Measurements from ENCODE around the gene ME2.
"Not testable (repeated sequence)": the region's sequence is repeated elsewhere in the genome, so short reads cannot be mapped to it uniquely, and the experiment has no call there.

ME2 gene

DNA sequence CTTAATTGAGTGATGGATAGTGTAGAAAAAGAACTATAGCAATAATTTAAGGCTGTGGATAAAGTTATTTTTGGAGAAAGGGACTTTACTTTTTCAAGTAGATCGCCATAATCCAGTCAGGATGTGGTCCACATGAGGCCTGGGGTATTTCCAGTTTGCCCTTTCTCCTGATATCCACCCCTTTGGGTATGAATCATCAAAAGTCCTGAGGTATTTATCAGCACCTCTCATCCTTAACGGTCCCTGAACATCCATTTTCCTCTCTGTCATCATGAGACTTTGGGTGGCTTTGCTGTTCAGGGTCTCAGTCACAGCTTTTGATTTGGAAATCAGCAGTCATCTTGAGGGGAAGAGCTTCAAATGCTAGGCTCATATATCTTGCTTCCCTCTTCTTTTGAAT lies 49.6 kb downstream of the ME2 start:
- no peak for DNase-seq

DNA sequence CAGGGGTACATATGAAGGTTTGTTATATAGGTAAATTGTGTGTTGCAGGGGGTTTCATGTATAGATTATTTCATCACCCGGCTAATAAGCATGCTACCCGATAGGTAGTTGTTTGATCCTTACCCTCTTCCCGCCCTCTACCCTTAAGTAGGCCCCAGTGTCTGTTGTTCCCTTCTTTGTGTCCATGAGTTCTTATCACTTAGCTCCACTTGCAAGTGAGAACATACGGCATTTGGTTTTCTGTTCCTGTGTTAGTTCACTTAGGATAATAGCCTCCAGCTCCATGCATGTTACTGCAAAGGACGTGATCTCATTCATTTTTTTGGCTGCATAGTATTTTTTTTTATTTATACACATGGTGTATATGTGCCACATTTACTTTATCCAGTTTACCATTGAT lies 54.8 kb downstream of the ME2 start:
- DNase-seq = no peak

DNA sequence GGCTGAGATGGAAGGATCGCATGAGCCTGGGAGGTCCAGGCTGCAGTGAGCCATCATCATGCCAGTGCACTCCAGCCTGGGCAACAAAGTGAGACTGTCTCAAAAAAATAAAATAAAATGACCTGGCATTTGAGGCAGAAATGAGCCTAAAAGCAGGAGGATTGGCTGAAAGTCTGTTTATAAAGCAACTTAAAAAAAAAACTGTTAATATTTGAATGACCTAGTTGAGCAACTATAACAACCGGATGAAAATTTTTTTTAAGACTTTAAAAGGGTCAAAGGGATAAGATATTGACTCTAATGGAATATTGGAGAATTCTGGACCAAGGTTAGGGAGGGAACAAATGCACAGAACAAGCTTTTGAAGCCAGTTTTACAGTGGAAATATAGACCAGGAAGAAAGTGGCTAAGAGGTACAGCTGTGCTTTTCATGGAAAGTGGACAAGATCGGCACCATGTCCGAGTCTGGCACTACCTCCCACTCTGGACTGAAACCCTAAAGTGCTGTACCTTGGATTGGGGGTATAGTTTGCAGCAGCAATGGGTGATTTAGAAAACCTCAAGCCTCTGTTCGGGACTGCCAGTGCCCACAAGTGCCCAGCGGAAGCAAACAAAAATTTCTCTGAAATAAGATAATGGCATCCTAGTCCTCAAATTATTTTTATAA lies 55.8 kb downstream of the ME2 start:
- DNase-seq = no peak

DNA sequence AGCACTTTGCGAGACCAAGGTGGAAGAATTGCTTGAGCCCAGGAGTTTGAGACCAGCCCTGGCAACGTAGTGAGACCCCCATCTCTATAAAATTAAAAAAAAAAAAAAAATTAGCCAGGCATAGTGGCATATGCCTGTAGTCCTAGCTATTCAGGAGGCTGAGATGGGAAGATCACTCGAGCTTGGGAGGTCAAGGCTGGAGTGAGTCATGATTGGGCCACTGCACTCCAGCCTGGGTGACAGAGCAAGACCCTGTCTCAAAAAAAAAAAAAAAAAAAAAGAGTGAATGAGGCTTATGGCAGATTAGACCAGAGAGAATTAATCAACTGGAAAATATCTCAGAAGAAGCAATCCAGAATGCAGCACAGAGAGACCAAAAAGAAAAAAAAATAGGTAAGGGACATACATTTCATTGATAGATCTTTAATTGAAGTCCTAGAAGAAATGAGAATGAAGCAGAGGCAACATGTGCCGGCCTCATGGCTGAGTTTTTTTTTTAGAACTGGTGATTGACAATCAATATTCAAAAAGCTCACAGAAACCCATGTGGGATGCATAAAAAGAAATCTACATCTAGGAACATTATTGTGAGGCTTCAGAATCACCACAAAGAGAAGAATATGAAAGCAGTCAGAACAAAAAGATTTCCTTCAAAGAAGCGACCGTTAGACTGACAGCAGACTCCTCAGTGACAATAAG lies 56.7 kb downstream of the ME2 start:
- DNase-seq = no peak

DNA sequence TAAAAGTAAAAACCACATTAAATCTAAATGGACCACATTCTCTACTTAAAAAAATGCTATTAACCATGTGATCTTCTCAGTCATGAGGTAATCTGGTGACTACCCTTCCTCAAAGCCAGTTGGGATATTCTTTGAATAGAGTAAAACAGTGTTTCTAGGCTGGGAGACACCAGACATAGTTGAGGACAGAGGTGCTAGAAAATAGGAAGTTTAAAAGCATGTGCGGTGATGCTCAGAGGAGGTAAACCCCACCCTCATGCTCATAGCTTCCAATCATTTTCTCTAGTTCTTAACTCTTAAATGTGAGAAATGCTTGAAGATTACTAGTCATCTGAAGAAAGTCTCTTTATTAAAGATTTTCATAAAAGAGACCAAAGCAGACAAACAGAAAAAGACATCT lies 58.3 kb downstream of the ME2 start:
- DNase-seq = no peak

DNA sequence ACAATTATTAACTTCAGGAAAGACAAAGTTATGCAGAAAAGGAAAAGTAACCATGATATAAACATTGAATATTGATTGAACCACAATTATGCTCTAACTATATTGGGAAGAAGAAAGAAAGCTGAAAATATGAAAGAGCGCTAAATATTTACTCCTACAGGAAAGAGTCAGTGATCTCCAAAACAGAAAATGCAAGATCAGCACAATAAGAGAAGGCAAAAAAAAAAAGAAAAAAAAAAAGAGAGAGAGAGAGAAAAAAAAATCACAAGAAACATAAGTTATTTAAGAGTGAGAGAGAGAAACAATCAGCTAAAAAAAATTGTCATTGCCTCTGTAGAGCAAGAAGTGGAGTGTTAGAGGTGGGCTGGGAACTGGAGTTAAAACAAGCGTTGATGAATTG lies 60.0 kb downstream of the ME2 start:
- no peak for DNase-seq

DNA sequence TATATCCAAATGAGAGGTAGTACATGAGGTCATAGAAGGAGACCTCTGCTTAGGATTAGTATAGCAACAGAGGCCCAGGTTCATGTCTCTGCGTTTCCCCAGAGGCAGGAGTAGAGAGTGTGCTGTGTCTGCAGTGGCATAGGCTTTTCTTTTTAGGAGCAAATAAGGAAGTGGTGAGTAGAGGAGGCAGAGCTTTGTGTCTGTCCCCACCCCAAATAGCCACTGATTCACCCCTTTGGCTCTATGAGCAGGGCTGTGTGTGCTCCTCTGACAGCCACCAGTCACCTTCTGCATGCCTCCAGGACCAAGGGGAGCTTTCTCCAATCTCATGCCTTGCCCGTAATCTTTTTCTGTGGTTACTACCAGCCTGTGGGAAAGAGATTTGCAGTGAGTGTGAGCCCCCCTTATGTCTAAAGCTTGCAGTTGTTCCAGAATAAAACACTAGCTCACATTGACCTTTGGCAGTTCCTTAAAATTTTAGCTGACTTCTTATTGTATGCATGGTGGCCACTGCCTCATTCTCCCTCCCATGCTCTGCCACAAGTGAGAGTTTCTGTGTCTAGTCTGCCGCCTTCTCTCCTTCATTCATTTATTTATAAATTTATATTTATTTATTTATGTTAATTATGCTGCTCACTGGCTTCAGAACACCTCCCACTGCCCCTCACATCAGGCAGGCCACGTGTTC lies 65.5 kb downstream of the ME2 start:
- no peak for DNase-seq

DNA sequence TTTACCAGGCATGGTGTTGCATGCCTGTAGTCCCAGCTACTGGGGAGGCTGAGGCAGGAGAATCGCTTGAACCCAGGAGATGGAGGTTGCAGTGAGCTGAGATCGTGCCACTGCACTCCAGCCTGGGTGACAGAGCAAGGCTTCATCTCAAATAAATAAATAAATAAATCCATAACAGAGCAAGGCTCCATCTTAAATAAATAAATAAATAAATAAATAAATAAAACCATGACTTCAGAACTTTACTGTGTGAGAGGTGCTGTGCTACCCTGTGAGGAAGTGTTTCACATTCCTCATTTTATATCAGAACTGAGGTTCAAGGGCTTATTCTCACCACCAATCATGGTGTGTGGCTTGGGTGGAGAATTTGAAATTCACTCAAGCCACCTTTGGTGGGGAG lies 67.0 kb downstream of the ME2 start:
- DNase-seq = not testable (repeated sequence)

DNA sequence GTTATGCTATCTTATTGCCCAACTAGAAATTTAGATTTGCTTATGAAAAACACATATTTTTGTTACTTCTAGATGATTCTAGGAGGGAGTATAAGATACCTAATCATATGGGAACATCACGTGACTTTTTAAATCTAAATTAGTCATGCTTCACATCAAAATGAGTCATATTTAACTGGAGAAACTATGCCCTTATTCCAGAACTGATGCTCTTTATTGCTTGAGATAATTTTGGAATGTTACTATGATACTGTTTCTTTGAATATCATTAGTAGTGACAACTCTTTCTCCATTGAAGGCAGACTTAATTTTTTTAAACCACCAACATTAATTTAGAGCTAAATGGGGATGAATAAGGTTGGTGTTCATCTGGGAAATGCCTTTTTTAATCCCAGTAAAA lies 69.0 kb downstream of the ME2 start:
- no peak for DNase-seq

DNA sequence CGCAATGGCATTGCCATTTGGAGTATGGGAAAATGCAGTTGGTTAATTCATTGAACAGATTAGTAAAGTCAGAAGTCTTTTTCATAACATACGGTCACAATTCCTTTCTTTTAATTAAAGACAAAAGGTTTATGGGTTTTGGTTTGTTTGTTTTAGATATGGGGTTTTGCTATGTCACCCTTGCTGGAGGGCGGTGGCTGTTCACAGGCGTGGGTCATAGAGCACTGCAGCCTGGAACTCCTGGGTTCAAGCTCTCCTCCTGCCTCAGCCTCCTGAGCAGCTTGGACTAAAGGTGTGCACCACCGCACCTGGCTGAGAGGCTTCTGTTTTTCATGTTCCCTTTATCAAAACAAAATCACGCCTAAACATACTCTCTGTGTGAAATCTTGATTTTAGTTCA lies 70.3 kb downstream of the ME2 start:
- no peak for DNase-seq

DNA sequence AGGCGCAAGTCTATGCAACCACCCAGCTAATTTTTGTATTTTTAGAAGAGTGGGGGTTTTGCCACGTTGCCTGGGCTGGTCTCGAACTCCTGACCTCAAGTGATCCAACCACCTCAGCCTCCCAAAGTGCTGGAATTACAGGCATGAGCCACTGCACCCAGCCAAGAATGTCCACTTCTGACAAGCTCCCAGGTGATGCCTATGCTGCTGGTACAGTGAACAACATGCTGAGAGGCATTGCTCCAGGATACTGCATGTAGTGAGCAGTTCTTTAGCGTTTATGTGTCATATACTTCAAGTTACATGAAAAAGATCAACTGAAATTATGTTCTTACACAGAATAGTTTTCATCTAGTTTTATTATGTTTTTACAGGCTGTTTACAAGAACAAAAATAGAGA lies 71.7 kb downstream of the ME2 start:
- DNase-seq = no peak

DNA sequence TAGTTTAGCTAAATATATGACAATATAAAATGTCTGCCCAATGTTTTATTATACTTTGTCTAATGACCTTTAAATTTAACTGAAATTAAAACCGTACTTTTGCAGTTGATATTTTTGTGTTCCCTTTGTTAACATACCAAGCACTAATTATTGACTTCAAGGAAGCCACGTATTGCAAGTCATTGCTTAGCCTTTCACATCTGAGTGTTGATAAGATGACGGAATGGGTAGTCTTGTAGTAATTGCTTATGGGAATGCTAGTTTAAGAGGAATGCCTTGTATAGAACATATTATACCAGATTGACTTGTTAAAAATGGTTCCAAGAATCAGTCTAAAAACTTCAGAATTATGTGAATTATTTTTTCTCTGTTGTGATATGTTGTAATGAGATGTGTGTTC lies 74.9 kb downstream of the ME2 start:
- no peak for DNase-seq

DNA sequence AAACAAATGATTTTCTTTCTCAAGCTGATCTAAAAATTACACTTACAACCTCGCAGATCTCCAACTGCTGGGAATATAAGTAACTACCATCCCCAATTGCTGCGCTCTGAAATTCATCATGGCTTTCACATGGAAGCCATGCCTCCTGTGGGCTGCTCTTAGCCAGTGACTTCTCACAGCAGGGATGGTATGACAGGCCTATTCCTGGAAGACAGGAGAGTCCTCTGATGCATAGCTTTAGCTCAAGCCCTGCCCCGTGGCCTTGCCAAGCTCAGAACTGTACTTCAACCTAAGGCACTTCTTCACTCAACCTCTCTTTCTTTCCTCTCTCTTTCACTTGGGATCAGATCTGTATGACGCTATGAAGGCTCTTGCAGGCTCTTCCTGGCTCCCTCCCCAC lies 76.3 kb downstream of the ME2 start:
- no peak for DNase-seq

DNA sequence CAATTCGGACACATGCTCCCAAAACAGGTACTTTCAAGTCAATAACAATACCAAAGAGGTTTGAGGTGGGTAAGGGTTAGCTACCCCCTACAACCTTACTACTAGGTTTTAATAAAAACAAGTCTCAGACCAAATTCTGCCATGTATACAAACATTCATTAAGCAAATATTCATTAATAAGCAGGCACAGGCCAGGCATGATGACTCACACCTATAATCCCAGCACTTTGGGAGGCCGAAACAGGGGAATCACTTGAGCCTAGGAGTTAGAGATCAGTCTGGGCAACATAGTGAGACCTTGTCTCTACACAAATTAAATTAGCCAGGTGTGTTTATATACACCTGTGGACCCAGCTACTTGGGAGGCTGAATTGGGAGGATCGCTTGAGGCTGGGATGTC lies 77.2 kb downstream of the ME2 start:
- no peak for DNase-seq

DNA sequence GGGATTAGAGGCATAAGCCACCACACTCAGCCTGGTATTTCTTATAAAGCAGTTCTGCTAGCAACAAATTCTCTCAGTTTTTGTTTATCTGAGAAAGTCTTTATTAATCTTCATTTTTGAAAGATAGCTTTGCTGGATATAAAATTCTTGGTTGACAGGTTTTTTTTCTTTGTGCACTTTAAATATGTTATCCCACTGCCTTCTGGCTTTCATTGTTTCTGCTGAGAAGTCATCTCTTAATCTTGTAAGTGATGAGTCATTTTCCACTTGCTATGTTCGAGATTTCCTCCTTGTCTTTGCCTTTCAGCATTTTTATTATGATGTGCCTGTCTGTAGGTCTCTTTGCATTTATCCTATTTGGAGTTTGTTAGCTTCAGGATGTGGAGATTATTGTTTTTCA lies 83.1 kb downstream of the ME2 start:
- DNase-seq = no peak

DNA sequence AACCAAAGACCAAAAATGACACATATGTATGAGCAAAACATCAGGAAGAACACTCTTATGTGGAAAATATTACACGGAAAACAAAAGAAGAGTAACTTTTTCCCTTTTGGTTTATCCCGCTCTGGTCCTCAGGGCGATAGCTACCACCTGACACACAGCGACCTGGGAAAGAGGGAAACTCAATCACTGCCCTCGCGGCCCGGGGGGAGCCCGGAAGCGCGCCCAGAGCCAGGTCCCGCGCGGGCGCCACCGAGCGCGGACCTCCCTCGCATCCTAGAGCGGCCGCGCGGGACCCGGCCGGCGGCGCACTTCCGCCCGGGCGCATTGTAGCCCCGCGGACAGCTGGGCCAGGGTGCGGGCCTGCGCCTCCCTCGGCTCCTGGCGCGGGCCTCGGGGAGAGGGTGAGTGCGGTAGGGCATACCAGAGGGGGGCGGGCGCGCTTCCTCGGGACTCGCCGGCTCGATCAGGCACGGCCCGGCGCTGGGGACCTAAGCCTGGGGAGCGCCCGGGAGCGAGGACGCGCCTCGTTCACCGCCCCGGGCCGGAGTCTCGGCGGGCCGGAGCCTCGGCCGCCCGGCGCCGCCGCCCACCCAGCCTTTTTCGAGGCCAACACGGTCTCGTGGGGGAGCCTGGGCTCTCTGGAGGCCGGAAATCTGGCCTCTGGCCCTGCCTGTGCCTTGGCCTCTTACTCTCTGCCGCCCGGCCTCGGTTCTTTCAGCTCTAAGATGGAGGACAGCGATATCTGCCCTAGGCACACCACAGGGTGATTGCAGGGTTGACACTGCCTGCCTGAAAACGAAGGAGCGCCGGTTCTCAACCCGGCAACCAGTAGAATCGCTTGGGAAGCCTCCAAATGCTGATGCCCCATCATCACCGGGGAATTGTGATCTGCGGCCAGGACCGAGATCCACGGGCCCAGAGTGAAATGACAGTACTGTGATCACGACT lies 89.1 kb downstream of the ME2 start, which contains the start of gene ELAC1:
ELAC1 (plus strand) TSS at position 327 of the 948 bp plus-strand sequence. CDS start 6,365 bp downstream, outside the sequence.
- peak; percentile 67 for DNase-seq

DNA sequence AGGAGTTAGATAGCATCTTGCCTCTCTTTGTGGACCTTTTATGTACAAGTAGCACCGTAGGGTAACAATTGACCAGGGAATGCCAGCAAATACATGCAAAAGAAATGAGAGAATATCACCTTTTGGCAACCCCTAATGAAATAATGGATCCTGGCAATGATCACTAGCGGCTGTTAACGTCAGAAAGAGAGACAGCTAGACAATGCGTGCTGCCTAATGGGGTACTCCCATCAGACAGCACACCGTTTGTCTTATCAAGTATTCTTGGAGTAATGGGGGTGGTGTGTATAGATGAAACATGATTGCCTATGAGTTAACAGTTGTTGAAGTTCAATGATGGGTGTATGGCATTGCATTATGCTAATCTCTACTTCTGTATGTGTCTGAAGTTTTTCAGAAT lies 90.5 kb downstream of the ME2 start:
- no peak for DNase-seq

DNA sequence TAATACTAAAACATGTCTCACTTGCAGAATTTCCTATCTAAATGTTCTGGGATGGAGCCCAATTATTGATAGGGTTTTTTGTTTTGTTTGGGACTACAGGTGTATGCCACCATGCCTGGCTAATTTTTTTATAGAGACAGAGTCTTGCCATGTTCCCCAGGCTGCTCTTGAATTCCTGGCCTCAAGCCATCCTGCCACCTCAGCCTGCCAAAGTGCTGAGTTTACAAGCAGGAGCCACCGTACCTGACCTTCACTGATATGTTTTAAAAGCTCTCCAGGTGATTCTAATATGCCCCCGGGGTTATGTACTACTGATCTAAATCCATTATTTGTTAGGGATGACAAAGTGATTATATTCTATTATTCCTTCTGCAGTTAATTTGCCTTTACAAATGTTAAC lies 91.1 kb downstream of the ME2 start:
- DNase-seq = no peak

DNA sequence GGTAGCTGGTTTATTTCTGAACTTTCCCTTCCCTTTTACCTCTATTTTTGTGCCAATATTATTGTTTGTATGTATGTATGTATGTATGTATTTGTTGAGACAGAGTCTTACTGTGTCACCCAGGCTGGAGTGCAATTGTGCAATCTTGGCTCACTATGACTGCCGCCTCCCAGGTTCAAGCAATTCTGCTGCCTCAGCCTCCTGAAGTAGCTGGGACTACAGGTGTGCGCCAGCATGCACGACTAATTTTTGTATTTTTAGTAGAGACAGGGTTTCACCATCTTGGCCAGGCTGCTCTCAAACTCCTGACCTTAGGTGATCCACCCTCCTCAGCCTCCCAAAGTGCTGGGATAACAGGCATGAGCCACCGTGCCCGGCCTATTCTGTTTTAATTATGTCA lies 93.5 kb downstream of the ME2 start:
- DNase-seq = not testable (repeated sequence)

DNA sequence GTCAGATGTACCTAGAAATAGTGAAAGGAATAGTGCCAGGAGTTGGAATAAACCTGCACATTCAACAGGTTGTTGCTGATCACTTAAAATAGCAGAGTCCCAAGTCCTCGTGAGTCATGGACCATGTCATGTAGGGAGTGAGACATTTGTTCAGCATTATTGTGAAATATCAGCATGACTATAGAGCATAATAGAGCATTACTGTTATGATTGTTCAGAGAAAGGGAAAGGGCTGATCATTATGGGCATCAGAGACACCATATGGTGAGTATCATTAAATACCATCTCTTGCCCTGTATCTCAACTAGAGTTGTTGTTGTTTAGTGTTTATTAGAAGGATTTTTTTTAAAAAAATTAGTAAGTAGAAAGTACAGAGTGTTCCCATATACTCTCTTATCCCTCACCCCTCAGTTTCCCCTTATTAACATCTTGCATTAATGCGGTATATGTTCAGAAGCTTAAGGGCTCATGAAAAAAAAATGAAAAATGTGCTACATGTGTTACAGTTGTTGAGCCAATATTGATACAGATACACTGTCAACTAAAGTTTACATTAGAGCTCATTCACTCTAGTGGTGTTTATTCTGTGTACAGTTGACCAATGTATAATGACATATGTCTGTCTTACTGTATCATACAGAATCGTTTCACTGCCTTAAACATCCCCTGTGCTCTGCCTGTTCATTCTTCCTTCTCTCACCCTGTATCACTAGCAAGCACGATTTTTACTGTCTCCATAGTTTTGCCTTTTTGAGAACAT lies 94.6 kb downstream of the ME2 start:
- no peak for DNase-seq

DNA sequence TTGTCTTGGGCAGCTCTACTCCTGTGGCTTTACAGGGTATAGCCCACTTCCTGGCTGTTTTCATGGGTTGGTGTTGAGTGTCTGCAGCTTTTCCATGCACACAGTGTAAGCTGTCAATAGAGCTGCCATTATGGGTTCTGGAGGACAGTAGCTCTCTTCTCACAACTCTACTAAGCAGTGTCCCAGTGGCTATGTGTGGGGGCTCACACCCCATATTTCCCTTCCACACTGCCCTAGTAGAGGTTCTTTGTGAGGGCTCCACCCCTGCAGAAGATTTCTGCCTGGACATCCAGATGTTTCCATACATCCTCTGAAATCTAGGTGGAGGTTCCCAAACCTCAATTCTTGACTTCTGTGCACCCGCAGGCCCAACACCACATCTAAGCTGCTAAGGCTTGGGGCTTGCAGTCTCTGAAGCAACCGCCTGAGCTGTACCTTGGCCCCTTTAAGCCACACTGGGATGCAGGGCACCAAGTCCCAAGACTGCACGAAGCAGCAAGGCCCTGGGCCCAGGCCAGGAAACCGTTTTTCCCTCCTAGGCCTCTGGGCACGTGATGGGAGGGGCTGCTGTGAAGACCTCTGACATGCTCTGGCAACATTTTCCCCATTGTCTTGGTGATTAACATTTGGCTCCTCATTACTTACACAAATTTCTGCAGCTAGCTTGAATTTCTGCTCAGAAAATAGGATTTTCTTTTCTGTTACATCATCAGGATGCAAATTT lies 98.3 kb downstream of the ME2 start:
- no peak for DNase-seq

DNA sequence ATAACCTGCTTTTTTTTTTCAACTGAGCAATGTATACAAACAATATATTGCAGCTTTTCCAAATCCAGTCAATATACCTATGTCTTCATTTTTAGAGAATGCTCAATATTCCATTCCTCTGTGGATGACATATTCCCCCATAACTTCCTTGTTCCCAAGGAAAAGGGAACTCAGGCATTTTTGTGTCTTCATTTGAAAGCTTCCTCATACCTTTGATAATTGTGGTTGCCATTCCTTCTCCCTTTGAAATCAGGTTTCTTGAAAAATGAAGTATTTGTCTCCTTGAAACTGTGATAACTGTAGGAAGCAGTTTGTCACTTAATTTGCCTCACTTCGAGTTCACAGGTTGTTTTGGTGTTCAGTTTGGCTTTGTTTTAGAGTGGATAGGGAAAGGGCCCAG lies 102.5 kb downstream of the ME2 start:
- no peak for DNase-seq
